Neural progenitor cell (in vitro differentiated cells): ENCODE results near the gene COP1. TPM values are rescaled to one million over a fixed set of nuclear protein-coding genes. Genes with fewer than 3 reads are reported as not detected.

Experiments
- DNase-seq: peaks from one replicate; pipeline ENCODE4 v3.0.0-alpha.2; 2016; ENCODE audit warnings: low spot score
- H2AFZ ChIP-seq: fragments of 200-600 bp; sonication (generic); replicated peaks from 2 replicates; pipeline ENCODE4 v1.6.1; 2016; ENCODE audit warnings: antibody characterized with exemption
- H3F3A ChIP-seq: fragments of 200-600 bp; sonication (generic); 2 replicates; pipeline ENCODE4 v1.6.1; 2016; ENCODE audit warnings: antibody characterized with exemption, low read depth
- H3K27ac ChIP-seq: fragments of 200-600 bp; sonication (generic); 2 replicates; pipeline ENCODE4 v1.5.1; 2016; ENCODE audit warnings: mild to moderate bottlenecking
- H3K27me3 ChIP-seq: fragments of 200-600 bp; sonication (generic); 2 replicates; pipeline ENCODE4 v1.6.1; 2016; ENCODE audit warnings: mild to moderate bottlenecking, moderate library complexity
- H3K36me3 ChIP-seq: fragments of 200-600 bp; sonication (generic); 2 replicates; pipeline ENCODE4 v1.5.1; 2016
- H3K4me1 ChIP-seq: fragments of 200-600 bp; sonication (generic); 2 replicates; pipeline ENCODE4 v1.6.1; 2016; ENCODE audit warnings: mixed run types
- H3K4me2 ChIP-seq: fragments of 200-600 bp; sonication (generic); 2 replicates; pipeline ENCODE4 v1.6.1; 2016
- H3K4me3 ChIP-seq: fragments of 200-600 bp; sonication (generic); 2 replicates; pipeline ENCODE4 v1.5.1; 2016
- H3K79me2 ChIP-seq: fragments of 200-600 bp; sonication (generic); 2 replicates; pipeline ENCODE4 v1.6.1; 2016; ENCODE audit warnings: low read depth
- H3K9ac ChIP-seq: fragments of 200-600 bp; sonication (generic); 2 replicates; pipeline ENCODE4 v1.6.1; 2016
- H3K9me3 ChIP-seq: fragments of 200-600 bp; sonication (generic); 2 replicates; pipeline ENCODE4 v1.5.1; 2016; ENCODE audit warnings: low read depth
- H4K20me1 ChIP-seq: fragments of 200-600 bp; sonication (generic); 2 replicates; pipeline ENCODE4 v1.6.1; 2016; ENCODE audit warnings: low read depth
- H3K27ac Mint-ChIP-seq: 3 replicates; pipeline ENCODE4 v1.8.0; 2021; ENCODE audit warnings: mixed read lengths
- H3K27me3 Mint-ChIP-seq: 2 replicates; pipeline ENCODE4 v1.8.0; 2022; ENCODE audit warnings: low read depth, mild to moderate bottlenecking, inconsistent platforms, moderate library complexity, mixed read lengths; ENCODE audit not compliant: insufficient read depth
- H3K36me3 Mint-ChIP-seq: 3 replicates; pipeline ENCODE4 v1.8.0; 2021; ENCODE audit warnings: mixed read lengths
- H3K4me1 Mint-ChIP-seq: 3 replicates; pipeline ENCODE4 v1.8.0; 2021; ENCODE audit warnings: mixed read lengths
- H3K4me3 Mint-ChIP-seq: 3 replicates; pipeline ENCODE4 v1.8.0; 2021; ENCODE audit warnings: mild to moderate bottlenecking, moderate library complexity, mixed read lengths
- H3K9me3 Mint-ChIP-seq: 3 replicates; pipeline ENCODE4 v1.8.0; 2020; ENCODE audit warnings: mixed read lengths
- EZH2 ChIP-seq: fragments of 200-600 bp; sonication (generic); IDR thresholded peaks from 2 replicates; pipeline ENCODE4 v1.6.1; 2017; ENCODE audit warnings: antibody characterized with exemption, mild to moderate bottlenecking, moderate library complexity
- EZH2phosphoT487 ChIP-seq: fragments of 200-600 bp; sonication (generic); IDR thresholded peaks from 2 replicates; pipeline ENCODE4 v1.6.1; 2017; ENCODE audit warnings: antibody characterized with exemption
- total RNA-seq: library from RNA; depleted of rRNA; stranded (reverse); fragments of >200 nt; gene quantifications from 2 replicates; pipeline ENCODE4 v1.2.3, GENCODE V29; 2015; ENCODE audit warnings: low replicate concordance
- TF ChIP-seq, protein P1 (sequence below): fragments of 200-600 bp; sonication (generic); IDR thresholded peaks from 2 replicates; pipeline ENCODE4 v1.5.1; 2017; ENCODE audit warnings: antibody characterized with exemption, mild to moderate bottlenecking

COP1 gene
- total RNA-seq, 1 donor from 2014 or later = 98.5 TPM

DNA sequence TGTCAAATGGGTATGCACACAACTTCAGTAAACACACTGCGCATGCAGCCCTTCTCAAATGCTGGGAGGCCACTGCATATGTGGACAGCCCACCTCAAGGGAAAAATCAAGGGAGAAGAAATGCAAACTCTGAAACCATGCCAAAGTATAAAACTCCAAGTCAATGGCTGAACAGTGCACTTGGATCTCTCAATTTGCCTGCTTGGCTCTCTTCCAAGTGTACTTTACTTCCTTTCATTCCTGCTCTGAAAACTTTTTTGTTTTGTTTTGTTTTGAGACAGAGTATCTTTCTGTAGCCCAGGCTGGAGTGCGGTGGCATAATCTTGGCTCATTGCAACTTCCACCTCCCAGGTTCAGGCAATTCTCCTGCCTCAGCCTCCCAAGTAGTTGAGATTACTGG, 18.8 kb upstream of the COP1 start:
- Mint-ChIP-seq H3K4me3 (no peak overlapping the region), H3K4me1 (no peaks in the 10 kb centered on the region), H3K36me3 (no peaks in the 10 kb centered on the region), H3K9me3 (no peaks in the 10 kb centered on the region), H3K27ac (no peak overlapping the region), H3K27me3 (no peaks in the 10 kb centered on the region)
- H3K79me2 ChIP-seq = no peaks in the 10 kb centered on the region
- no peaks in the 10 kb centered on the region for H3K4me1 ChIP-seq
- no peak overlapping the region for H3K9ac ChIP-seq
- H3K27ac ChIP-seq = no peak overlapping the region
- no peaks in the 10 kb centered on the region for H4K20me1 ChIP-seq
- no peaks in the 10 kb centered on the region for H3F3A ChIP-seq
- H3K27me3 ChIP-seq = no peaks in the 10 kb centered on the region
- H2AFZ ChIP-seq = no peak overlapping the region
- DNase-seq = no peak
- TF ChIP-seq EZH2 = no peak
- TF ChIP-seq EZH2phosphoT487 = no peak
- TF ChIP-seq, protein P1, sequence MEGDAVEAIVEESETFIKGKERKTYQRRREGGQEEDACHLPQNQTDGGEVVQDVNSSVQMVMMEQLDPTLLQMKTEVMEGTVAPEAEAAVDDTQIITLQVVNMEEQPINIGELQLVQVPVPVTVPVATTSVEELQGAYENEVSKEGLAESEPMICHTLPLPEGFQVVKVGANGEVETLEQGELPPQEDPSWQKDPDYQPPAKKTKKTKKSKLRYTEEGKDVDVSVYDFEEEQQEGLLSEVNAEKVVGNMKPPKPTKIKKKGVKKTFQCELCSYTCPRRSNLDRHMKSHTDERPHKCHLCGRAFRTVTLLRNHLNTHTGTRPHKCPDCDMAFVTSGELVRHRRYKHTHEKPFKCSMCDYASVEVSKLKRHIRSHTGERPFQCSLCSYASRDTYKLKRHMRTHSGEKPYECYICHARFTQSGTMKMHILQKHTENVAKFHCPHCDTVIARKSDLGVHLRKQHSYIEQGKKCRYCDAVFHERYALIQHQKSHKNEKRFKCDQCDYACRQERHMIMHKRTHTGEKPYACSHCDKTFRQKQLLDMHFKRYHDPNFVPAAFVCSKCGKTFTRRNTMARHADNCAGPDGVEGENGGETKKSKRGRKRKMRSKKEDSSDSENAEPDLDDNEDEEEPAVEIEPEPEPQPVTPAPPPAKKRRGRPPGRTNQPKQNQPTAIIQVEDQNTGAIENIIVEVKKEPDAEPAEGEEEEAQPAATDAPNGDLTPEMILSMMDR = no peak
- no peaks in the 10 kb centered on the region for H3K9me3 ChIP-seq
- H3K4me3 ChIP-seq = no peak overlapping the region
- no peaks in the 10 kb centered on the region for H3K36me3 ChIP-seq
- no peak overlapping the region for H3K4me2 ChIP-seq

DNA sequence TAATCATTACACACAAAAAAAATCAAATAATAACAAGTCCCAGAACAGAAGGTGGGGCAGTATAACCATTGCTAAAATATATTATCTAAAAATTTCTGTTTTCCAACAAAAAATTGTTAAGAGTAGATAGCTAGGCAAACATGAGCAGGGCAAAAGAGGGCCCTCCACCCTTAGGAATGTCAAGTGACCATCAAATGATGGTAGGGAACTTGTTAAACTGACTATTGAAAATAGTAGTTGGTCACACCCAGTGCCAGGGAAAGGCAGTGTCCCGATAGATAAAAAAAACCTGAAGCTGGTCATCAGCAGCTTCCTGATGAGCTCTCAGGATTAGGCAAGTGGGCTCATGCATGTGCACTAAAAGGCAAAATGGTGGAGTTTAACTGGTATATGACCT, 18.4 kb upstream of the COP1 start:
- Histone ChIP-seq H3K4me2 (no peak overlapping the region), H2AFZ (no peak overlapping the region), H3K4me1 (no peaks in the 10 kb centered on the region), H3K9me3 (no peaks in the 10 kb centered on the region), H3K9ac (no peak overlapping the region), H3K27ac (no peak overlapping the region), H3K79me2 (no peaks in the 10 kb centered on the region), H3K27me3 (no peaks in the 10 kb centered on the region), H3K4me3 (no peak overlapping the region), H3K36me3 (no peaks in the 10 kb centered on the region), H4K20me1 (no peaks in the 10 kb centered on the region), H3F3A (no peaks in the 10 kb centered on the region)
- H3K9me3 Mint-ChIP-seq = no peaks in the 10 kb centered on the region
- H3K4me1 Mint-ChIP-seq = no peaks in the 10 kb centered on the region
- H3K36me3 Mint-ChIP-seq = no peaks in the 10 kb centered on the region
- no peaks in the 10 kb centered on the region for H3K27me3 Mint-ChIP-seq
- H3K4me3 Mint-ChIP-seq = no peak overlapping the region
- H3K27ac Mint-ChIP-seq = no peak overlapping the region
- DNase-seq = no peak
- TF ChIP-seq EZH2 (no peak), EZH2phosphoT487 (no peak)
- TF ChIP-seq, protein P1 = no peak

- no peak for DNase-seq
- no peaks in the 10 kb centered on the region for H4K20me1 ChIP-seq
- no peak overlapping the region for H2AFZ ChIP-seq
- no peaks in the 10 kb centered on the region for H3K4me1 Mint-ChIP-seq
- no peaks in the 10 kb centered on the region for H3K27me3 ChIP-seq
- H3K9ac ChIP-seq = no peak overlapping the region
- H3K36me3 Mint-ChIP-seq = no peaks in the 10 kb centered on the region
- no peak overlapping the region for H3K4me3 ChIP-seq
- no peak overlapping the region for H3K27ac Mint-ChIP-seq
- H3K79me2 ChIP-seq = no peaks in the 10 kb centered on the region
- TF ChIP-seq EZH2 = no peak
- TF ChIP-seq, protein P1 = no peak
- TF ChIP-seq EZH2phosphoT487 = no peak
- no peak overlapping the region for H3K27ac ChIP-seq
- H3K36me3 ChIP-seq = no peaks in the 10 kb centered on the region
- H3K27me3 Mint-ChIP-seq = no peaks in the 10 kb centered on the region
- H3F3A ChIP-seq = no peaks in the 10 kb centered on the region
- H3K9me3 ChIP-seq = no peaks in the 10 kb centered on the region
- no peaks in the 10 kb centered on the region for H3K4me1 ChIP-seq
- no peak overlapping the region for H3K4me2 ChIP-seq
- no peaks in the 10 kb centered on the region for H3K9me3 Mint-ChIP-seq
- H3K4me3 Mint-ChIP-seq = no peak overlapping the region
Observed at GRCh38 chr1:176222196-176222595, 15.1 kb upstream of the COP1 start.
